K562 (cell line): Measurements from ENCODE around the gene C1orf167. TPM values are rescaled to one million over a fixed set of nuclear protein-coding genes. Genes with fewer than 3 reads are reported as not detected.

ENCODE experiments used
- ARHGAP35 ChIP-seq: fragments of 450-650 bp; IDR thresholded peaks from 2 replicates; pipeline ENCODE4 v1.6.1; 2018; ENCODE audit not compliant: partially characterized antibody
- DEAF1 ChIP-seq: fragments of 450-650 bp; formaldehyde crosslinking; IDR thresholded peaks from 2 replicates; pipeline ENCODE4 v1.4.0; 2020; ENCODE audit warnings: mild to moderate bottlenecking, moderate library complexity
- ETS1 ChIP-seq: conservative IDR thresholded peaks from 2 replicates; pipeline ENCODE4 v1.6.1; 2011; ENCODE audit warnings: low read depth, mild to moderate bottlenecking, low read length; ENCODE audit not compliant: control insufficient read depth
- FOXJ2 ChIP-seq: fragments of 200-800 bp; sonication (Bioruptor generic); IDR thresholded peaks from 2 replicates; pipeline ENCODE4 v1.6.1; 2016; ENCODE audit warnings: missing genetic modification characterization, missing compliant biosample characterization
- IRF1 ChIP-seq: sonication (generic); formaldehyde crosslinking; IDR thresholded peaks from 2 replicates; pipeline ENCODE4 v1.8.0; 2022; ENCODE audit warnings: missing genetic modification reagents, mild to moderate bottlenecking, borderline replicate concordance
- JUN ChIP-seq, 2 experiments: sonication (generic) in 1 of 2; formaldehyde crosslinking in 1 of 2; IDR thresholded peaks; 2 replicates each; pipeline versions ENCODE4 v1.6.1 to v1.8.0; 2012 to 2022; ENCODE audit warnings: borderline replicate concordance in 2 of 2, mild to moderate bottlenecking in 2 of 2, improper control_type of control experiment in 1 of 2, low read depth in 1 of 2, low read length in 1 of 2, missing genetic modification reagents in 1 of 2
- KAT2B ChIP-seq: IDR thresholded peaks from one replicate; pipeline ENCODE4 v1.6.1; 2012; ENCODE audit warnings: low read depth, mild to moderate bottlenecking, control low read depth, inconsistent platforms, low read length, moderate library complexity
- SMAD2 ChIP-seq: fragments of 150-350 bp; IDR thresholded peaks from 2 replicates; pipeline ENCODE4 v1.6.1; 2014; ENCODE audit warnings: low read depth, mild to moderate bottlenecking, low read length
- THRA ChIP-seq: fragments of 450-650 bp; IDR thresholded peaks from 2 replicates; pipeline ENCODE4 v1.6.1; 2017; ENCODE audit warnings: mild to moderate bottlenecking, moderate library complexity
- U2AF2 ChIP-seq: fragments of 200-400 bp; formaldehyde crosslinking; optimal IDR thresholded peaks from 2 replicates; pipeline ENCODE3; 2017; ENCODE audit warnings: low read depth, mild to moderate bottlenecking, low read length
- ZBTB40 ChIP-seq, 2 experiments: fragments of 450-650 bp in 1 of 2; sonication (generic) in 1 of 2; formaldehyde crosslinking in 1 of 2; IDR thresholded peaks; 2 replicates each; pipeline versions ENCODE4 v1.7.1 to v1.9.0; 2016 to 2022; ENCODE audit warnings: inconsistent platforms in 1 of 2, mild to moderate bottlenecking in 1 of 2, missing genetic modification reagents in 1 of 2
- ZBTB8A ChIP-seq: fragments of 450-650 bp; IDR thresholded peaks from 2 replicates; pipeline ENCODE4 v1.6.1; 2018; ENCODE audit warnings: mild to moderate bottlenecking, moderate library complexity; ENCODE audit not compliant: partially characterized antibody
- ZFX ChIP-seq: sonication (generic); formaldehyde crosslinking; IDR thresholded peaks from 2 replicates; pipeline ENCODE4 v1.8.0; 2022; ENCODE audit warnings: mild to moderate bottlenecking, missing genetic modification reagents, moderate library complexity
- polyA plus RNA-seq, 8 experiments: library from polyadenylated mRNA; depleted of rRNA in 4 of 8; stranded (reverse) in 5 of 8; unstranded in 3 of 8; fragments of >200 nt; fragmentation: Nextera tagmentation in 2 of 8; fragmentation: Illumina TruSeq in 1 of 8; extraction: Ambion mirVana in 2 of 8; extraction: Trizol in 1 of 8; gene quantifications; 2 replicates each; pipeline versions ENCODE4 v1.2.1 to v1.2.3, GENCODE V29; 2011 to 2014; ENCODE audit warnings: inconsistent platforms in 1 of 8, missing spikeins in 1 of 8
- total RNA-seq, 7 experiments: library from RNA; depleted of rRNA in 6 of 7; stranded (reverse); fragments of >200 nt in 6 of 7; fragmentation: Illumina TruSeq in 2 of 7; extraction: Trizol in 2 of 7; gene quantifications; 2 replicates each; pipeline versions ENCODE4 v1.2.1 to v1.2.3, GENCODE V29; 2011 to 2021; ENCODE audit warnings: low replicate concordance in 1 of 7

The C1orf167 gene
- total and polyA plus RNA-seq, 9 of the 15 experiments (the other 6 are each of a cell fraction or from before 2014, with no cell fraction given): 0.22 to 0.86 (median 0.31) TPM; not detected in 2

- TF ChIP-seq ZBTB40 (IDR thresholded peaks at IDR 0.05): peak; percentile 90
- TF ChIP-seq ZBTB40 (CRISPR knock-in tag; IDR thresholded peaks at IDR 0.05): no peak
- TF ChIP-seq JUN (IDR thresholded peaks at IDR 0.05; ENCODE audit: borderline replicate concordance, low read depth, low read length): no peak
- no peak for TF ChIP-seq JUN (CRISPR knock-in tag; IDR thresholded peaks at IDR 0.05; ENCODE audit: borderline replicate concordance)
- TF ChIP-seq SMAD2: no peak
- no peak for TF ChIP-seq U2AF2
- no peak for TF ChIP-seq ZBTB8A
- TF ChIP-seq THRA: no peak
- TF ChIP-seq KAT2B: no peak
- no peak for TF ChIP-seq IRF1 (CRISPR knock-in tag)
- TF ChIP-seq ARHGAP35: no peak
- TF ChIP-seq DEAF1: no peak
- no peak; the same call in 1 of the 2 replicates for TF ChIP-seq ETS1
- TF ChIP-seq FOXJ2 (tag): no peak
- TF ChIP-seq ZFX (CRISPR knock-in tag): no peak
These were observed 40.6 kb downstream of the C1orf167 start (continued) for GRCh38 chr1:11802616-11802972.
